ENCODE data around the gene BMP4.
A peak's percentile ranks its signal among the peaks of the same experiment; 100 is the strongest.

BMP4 gene

GRCh38 chr14:53943751-53944083, 12.9 kb downstream of the BMP4 start:
- DNase-seq = no peak

DNA sequence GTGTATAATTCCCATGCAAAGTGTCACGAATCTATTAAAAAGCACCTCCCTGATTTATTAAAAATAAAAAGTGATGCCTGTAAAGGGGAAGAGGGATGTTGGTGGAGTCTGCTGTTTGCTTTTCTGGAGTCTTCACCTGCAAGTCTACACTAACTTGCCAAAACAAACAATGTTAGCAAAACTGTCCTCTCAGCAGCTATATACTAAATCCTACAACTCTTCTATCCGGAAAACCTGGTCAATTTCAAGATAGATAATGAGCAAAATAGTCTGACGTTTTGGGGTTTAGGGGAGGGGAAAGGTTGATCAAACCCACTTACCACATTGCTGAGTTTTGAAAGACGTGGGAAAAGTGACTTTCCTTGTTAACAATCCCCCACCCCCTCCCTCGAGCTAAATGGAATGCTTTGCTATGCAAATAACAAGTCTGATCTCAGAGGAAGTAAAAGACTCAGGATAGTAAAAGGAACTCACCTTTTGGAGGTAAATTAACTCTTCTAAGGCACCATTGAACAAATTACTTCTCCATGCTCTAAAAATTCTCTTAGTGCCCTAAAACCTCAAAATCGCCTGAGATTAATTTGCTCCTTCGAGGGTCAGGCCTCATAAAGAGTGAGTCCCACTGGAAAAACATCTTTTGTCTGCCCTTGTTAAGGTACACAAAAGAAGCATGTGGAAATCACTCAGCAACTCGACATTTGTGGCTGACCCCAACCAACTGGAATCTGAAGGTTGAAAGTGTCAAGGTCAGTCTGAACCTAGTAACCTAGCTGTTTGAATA, 13.5 kb downstream of the BMP4 start:
- no peak for DNase-seq

GRCh38 chr14:53938136-53938837, 18.3 kb downstream of the BMP4 start:
- no peak for DNase-seq

DNA sequence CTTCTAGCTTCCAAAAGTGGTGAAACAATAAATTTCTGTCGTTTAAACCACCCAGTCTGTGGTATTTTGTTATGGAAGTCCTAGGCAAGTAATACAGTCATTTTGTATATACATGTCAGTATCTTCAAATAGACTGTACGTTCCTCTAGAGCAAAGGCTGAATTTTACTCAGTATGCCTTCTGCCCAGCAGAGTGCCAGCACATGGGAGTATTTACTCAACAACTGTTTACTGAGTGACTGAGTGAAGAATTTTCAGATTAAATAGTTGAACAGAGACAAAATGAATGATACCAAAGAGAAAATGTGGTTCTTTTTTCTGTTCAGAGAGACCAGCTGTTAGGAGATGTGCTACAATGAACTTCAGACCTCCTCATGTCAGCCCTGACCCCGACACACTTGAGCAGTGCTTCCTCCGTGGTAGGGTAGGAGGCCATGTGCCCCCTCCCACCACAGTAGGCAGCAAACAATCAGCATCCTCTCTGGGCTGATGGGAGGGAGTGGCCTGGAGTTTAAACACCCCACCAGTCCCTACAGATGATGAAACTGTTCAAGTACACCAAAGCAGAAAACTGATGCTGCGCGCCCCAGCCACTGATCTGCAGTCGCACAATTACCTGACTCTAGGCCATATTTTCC, 21.7 kb downstream of the BMP4 start:
- no peak for DNase-seq

DNA sequence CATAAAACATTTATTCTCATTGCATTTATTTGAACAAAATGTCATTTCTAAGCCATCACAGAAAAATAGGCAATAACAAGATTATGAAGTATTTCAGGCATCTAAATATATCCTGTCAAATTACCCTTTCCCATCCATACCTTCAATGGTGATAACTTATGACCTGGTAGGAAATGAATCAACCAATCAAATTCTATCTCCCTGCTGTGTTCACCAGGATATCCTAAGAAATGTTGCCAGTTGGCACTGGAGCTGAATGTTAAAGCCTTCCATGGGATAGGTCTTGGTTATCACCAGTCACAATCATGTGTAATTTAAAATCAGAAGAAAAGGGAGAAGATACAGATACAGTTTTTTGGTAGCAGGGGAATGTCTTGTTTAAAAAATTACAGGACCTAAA, 23.7 kb downstream of the BMP4 start:
- DNase-seq = no peak

GRCh38 chr14:53929871-53930715, 26.5 kb downstream of the BMP4 start:
- peak; percentile 33 for DNase-seq

- DNase-seq = no peak
These were observed 29.5 kb downstream of the BMP4 start for GRCh38 chr14:53927171-53927570.

- DNase-seq = no peak
These were observed 31.3 kb downstream of the BMP4 start for GRCh38 chr14:53925201-53925766.

GRCh38 chr14:53924753-53925152, 31.9 kb downstream of the BMP4 start:
- no peak for DNase-seq

- no peak for DNase-seq
These were observed 35.6 kb downstream of the BMP4 start for GRCh38 chr14:53921027-53921426.

DNA sequence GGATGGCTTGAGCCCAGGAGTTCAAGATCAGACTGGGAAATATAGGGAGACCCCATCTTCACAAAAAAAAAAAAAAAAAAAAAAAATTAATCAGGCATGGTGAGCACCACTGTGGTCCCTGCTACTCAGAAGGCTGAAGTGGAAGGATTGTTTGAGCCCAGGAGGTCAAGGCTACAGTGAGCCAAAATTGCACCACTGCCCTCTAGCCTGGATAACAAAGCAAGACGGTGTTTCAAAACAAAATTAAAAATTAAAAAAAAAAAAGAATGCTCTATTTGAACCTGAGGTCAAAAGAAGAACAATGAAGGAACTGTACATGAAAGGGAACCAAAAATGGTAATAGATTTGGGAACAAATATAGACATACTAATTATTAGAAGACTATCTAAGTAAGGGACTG, 40.4 kb downstream of the BMP4 start:
- DNase-seq = no peak

- DNase-seq = no peak
These were observed 41.1 kb downstream of the BMP4 start for GRCh38 chr14:53915364-53916014.

DNA sequence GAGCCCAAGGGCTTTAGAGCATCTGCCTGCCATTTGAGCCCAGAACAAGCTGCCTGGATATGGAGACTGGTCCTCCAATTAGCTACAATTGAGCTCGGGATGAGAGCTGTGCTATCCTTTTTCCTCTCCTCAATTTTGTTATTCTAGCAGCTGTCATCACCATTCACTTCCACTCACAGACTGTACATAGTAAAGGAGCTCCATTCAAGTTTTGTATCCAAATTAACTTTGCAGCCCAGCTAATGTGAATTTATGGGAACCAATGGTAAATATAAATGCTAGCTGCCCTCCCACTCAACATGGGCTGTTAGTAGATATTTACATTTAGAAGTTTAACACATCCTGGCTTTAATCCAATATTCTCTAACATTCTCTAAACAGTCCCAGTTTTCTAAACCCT, 44.6 kb downstream of the BMP4 start:
- no peak for DNase-seq

DNA sequence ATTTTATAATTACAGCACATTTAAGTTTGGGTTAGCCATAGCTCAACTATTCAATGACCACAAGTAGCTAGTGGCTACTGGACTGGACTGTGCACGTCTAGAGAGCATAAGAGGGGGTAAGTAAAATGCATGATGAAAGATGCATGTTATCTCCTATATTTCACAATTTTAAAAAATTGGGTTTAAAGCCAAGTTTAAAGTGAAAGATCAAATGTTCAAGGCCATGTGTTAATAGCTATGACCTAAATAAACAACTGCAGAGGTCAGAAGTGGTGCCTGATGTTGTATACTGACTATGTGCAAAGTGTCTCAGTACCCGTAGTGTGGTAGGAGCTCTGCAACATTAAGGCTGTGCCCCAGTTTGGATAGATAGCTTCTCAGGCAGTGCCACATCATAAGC, 48.2 kb downstream of the BMP4 start:
- DNase-seq = no peak

GRCh38 chr14:53902307-53902706, 54.3 kb downstream of the BMP4 start:
- DNase-seq = no peak

- DNase-seq = no peak
These were observed 56.1 kb downstream of the BMP4 start for GRCh38 chr14:53900499-53900898.

All from RPMI8226 (cell line).